A549 treated with CpdA at 1 μM for 4 hours (cell line): ENCODE results near the gene P2RY2. TPM values are rescaled to one million over a fixed set of nuclear protein-coding genes. Genes with fewer than 3 reads are reported as not detected.

ENCODE experiments used
- total RNA-seq: library from RNA; stranded (reverse); fragments of 200-300 nt; extraction: Qiagen RNA extraction; gene quantifications from 5 replicates; pipeline ENCODE4 v1.2.3, GENCODE V29; 2022; ENCODE audit warnings: low read depth

P2RY2 gene
- total RNA-seq = 8.1 to 11.0 TPM (median 9.8 TPM) in 5 replicates

DNA sequence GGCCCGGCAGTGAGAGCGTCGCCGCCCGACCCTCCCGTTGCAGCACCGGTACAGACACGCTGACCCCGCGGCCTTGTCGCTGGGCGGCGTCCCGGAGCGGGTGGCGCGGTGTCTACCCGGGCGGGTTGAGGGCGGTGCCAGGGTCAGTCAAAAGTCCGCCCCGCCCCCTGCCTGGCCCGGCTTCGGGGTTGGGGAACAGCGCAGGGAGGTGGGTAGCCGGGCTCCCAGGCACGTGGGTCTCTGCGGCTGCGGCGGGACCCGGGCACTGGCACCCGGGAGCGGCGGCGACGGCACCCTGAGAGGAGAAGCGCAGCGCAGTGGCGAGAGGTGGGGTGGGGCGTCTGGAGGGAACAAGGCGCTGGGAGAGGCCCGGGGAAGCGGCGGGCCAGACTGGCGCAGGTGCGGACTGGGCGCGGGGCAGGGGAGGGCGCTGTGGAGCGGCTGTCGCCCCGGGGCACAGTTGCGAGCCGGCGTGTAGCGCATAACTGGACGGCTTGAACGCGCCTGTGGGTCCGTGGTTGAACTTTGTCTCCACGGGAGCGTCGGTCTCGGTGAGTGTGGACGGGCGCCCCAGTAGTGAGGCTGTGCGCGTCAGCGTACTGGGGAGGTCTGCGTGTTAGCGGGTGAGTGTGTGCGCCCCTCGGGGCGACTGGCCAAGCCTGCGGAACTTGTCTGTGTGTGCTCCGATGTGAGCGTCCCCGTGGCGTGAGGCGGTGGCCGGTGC is at the start of gene P2RY2:
TSS of gene P2RY2 (plus strand) at position 176 of the 724 bp plus-strand sequence. CDS start 15,879 bp downstream, outside the sequence.

GRCh38 chr11:73271936-73272679 is 54.0 kb downstream of the P2RY2 start, which contains the start of gene P2RY6:
P2RY6 (plus strand) TSS chr11:73272338; CDS start chr11:73296519, 24,181 bp downstream.

Other genes with a start within 250 kb of the P2RY2 start
- 10.3 to 13.8 TPM (median 11.7 TPM) in 5 replicates for gene FCHSD2, start 76.0 kb upstream of the P2RY2 start, total RNA-seq
- gene P2RY6, start 54.1 kb downstream of the P2RY2 start, total RNA-seq = 7.5 to 17.6 TPM (median 14.1 TPM) in 5 replicates
- gene ARHGEF17, start 90.0 kb downstream of the P2RY2 start, total RNA-seq = 10.9 to 13.7 TPM (median 12.1 TPM) in 5 replicates
- gene RELT, start 158.1 kb downstream of the P2RY2 start, total RNA-seq = 7.2 to 10.6 TPM (median 10.3 TPM) in 5 replicates